ENCODE data around the gene MLIP.

DNA sequence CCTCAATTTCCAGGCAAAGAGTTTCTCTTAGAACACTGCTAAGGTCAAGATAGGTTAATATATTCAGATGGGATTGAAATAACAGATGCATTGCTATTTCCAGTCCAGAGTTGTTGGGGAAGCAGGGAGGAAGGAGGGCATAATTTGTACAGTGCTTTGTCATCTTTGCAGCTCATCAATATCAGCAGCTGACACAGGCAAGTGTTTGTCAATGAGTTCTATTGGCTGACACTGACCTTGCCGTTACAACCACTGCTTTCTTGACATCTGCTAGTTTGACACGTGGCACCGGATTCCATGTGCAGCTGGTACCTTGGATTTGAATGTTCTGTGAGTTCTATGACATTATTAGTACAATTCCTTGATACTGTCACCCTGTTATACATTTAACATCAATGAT is 28.0 kb upstream of the MLIP start:
- TF ChIP-seq, protein P1, sequence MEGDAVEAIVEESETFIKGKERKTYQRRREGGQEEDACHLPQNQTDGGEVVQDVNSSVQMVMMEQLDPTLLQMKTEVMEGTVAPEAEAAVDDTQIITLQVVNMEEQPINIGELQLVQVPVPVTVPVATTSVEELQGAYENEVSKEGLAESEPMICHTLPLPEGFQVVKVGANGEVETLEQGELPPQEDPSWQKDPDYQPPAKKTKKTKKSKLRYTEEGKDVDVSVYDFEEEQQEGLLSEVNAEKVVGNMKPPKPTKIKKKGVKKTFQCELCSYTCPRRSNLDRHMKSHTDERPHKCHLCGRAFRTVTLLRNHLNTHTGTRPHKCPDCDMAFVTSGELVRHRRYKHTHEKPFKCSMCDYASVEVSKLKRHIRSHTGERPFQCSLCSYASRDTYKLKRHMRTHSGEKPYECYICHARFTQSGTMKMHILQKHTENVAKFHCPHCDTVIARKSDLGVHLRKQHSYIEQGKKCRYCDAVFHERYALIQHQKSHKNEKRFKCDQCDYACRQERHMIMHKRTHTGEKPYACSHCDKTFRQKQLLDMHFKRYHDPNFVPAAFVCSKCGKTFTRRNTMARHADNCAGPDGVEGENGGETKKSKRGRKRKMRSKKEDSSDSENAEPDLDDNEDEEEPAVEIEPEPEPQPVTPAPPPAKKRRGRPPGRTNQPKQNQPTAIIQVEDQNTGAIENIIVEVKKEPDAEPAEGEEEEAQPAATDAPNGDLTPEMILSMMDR (IDR thresholded peaks at IDR 0.05): no peak
- TF ChIP-seq, protein P2, sequence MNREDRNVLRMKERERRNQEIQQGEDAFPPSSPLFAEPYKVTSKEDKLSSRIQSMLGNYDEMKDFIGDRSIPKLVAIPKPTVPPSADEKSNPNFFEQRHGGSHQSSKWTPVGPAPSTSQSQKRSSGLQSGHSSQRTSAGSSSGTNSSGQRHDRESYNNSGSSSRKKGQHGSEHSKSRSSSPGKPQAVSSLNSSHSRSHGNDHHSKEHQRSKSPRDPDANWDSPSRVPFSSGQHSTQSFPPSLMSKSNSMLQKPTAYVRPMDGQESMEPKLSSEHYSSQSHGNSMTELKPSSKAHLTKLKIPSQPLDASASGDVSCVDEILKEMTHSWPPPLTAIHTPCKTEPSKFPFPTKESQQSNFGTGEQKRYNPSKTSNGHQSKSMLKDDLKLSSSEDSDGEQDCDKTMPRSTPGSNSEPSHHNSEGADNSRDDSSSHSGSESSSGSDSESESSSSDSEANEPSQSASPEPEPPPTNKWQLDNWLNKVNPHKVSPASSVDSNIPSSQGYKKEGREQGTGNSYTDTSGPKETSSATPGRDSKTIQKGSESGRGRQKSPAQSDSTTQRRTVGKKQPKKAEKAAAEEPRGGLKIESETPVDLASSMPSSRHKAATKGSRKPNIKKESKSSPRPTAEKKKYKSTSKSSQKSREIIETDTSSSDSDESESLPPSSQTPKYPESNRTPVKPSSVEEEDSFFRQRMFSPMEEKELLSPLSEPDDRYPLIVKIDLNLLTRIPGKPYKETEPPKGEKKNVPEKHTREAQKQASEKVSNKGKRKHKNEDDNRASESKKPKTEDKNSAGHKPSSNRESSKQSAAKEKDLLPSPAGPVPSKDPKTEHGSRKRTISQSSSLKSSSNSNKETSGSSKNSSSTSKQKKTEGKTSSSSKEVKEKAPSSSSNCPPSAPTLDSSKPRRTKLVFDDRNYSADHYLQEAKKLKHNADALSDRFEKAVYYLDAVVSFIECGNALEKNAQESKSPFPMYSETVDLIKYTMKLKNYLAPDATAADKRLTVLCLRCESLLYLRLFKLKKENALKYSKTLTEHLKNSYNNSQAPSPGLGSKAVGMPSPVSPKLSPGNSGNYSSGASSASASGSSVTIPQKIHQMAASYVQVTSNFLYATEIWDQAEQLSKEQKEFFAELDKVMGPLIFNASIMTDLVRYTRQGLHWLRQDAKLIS (CRISPR knock-in tag; IDR thresholded peaks at IDR 0.05; ENCODE audit: borderline replicate concordance): no peak
- TF ChIP-seq, protein P3, sequence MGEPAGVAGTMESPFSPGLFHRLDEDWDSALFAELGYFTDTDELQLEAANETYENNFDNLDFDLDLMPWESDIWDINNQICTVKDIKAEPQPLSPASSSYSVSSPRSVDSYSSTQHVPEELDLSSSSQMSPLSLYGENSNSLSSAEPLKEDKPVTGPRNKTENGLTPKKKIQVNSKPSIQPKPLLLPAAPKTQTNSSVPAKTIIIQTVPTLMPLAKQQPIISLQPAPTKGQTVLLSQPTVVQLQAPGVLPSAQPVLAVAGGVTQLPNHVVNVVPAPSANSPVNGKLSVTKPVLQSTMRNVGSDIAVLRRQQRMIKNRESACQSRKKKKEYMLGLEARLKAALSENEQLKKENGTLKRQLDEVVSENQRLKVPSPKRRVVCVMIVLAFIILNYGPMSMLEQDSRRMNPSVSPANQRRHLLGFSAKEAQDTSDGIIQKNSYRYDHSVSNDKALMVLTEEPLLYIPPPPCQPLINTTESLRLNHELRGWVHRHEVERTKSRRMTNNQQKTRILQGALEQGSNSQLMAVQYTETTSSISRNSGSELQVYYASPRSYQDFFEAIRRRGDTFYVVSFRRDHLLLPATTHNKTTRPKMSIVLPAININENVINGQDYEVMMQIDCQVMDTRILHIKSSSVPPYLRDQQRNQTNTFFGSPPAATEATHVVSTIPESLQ (CRISPR knock-in tag; IDR thresholded peaks at IDR 0.05): no peak
- TF ChIP-seq, protein P4, sequence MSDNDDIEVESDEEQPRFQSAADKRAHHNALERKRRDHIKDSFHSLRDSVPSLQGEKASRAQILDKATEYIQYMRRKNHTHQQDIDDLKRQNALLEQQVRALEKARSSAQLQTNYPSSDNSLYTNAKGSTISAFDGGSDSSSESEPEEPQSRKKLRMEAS (CRISPR knock-in tag; IDR thresholded peaks at IDR 0.05): no peak
- TF ChIP-seq, protein P5, sequence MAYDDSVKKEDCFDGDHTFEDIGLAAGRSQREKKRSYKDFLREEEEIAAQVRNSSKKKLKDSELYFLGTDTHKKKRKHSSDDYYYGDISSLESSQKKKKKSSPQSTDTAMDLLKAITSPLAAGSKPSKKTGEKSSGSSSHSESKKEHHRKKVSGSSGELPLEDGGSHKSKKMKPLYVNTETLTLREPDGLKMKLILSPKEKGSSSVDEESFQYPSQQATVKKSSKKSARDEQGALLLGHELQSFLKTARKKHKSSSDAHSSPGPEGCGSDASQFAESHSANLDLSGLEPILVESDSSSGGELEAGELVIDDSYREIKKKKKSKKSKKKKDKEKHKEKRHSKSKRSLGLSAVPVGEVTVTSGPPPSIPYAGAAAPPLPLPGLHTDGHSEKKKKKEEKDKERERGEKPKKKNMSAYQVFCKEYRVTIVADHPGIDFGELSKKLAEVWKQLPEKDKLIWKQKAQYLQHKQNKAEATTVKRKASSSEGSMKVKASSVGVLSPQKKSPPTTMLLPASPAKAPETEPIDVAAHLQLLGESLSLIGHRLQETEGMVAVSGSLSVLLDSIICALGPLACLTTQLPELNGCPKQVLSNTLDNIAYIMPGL (CRISPR knock-in tag; IDR thresholded peaks at IDR 0.05): no peak
- TF ChIP-seq SMAD4 (CRISPR knock-in tag; IDR thresholded peaks at IDR 0.05): no peak
- no peak for TF ChIP-seq SP1 (CRISPR knock-in tag; conservative IDR thresholded peaks at IDR 0.05)
